MM.1S (cell line): ENCODE results near the gene DIP2C.

Experiments used
- DNase-seq: peaks from one replicate; pipeline ENCODE4 v3.0.0-alpha.2; 2015
- H2AFZ ChIP-seq: fragments of 300-600 bp; sonication (generic); 2 replicates; pipeline ENCODE4 v1.6.0; 2016; ENCODE audit warnings: antibody characterized with exemption, low read length
- H3F3A ChIP-seq: fragments of 300-600 bp; sonication (generic); 2 replicates; pipeline ENCODE4 v1.6.1; 2016; ENCODE audit warnings: mild to moderate bottlenecking, antibody characterized with exemption, low read length, moderate library complexity, mixed read lengths; ENCODE audit not compliant: insufficient read depth
- H3K27ac ChIP-seq: fragments of 300-600 bp; sonication (generic); 2 replicates; pipeline ENCODE4 v1.5.1; 2016; ENCODE audit warnings: mild to moderate bottlenecking, low read length
- H3K27me3 ChIP-seq: fragments of 300-600 bp; sonication (generic); replicated peaks from 2 replicates; pipeline ENCODE4 v1.6.0; 2016; ENCODE audit warnings: low read length; ENCODE audit not compliant: insufficient read depth
- H3K36me3 ChIP-seq: fragments of 300-600 bp; sonication (generic); replicated peaks from 2 replicates; pipeline ENCODE4 v1.6.1; 2016; ENCODE audit warnings: mild to moderate bottlenecking, low read length, mixed read lengths; ENCODE audit not compliant: insufficient read depth
- H3K4me1 ChIP-seq: fragments of 300-600 bp; sonication (generic); 2 replicates; pipeline ENCODE4 v1.6.1; 2016; ENCODE audit warnings: low read length, mixed read lengths
- H3K4me2 ChIP-seq: fragments of 300-600 bp; sonication (generic); 2 replicates; pipeline ENCODE4 v1.6.0; 2016; ENCODE audit warnings: low read depth, low read length
- H3K4me3 ChIP-seq: fragments of 300-600 bp; sonication (generic); 2 replicates; pipeline ENCODE4 v1.5.1; 2016; ENCODE audit warnings: low read length, mixed read lengths
- H3K79me2 ChIP-seq: fragments of 300-600 bp; sonication (generic); 2 replicates; pipeline ENCODE4 v1.6.1; 2016; ENCODE audit warnings: mixed run types, low read length, mixed read lengths
- H3K9ac ChIP-seq: fragments of 300-600 bp; sonication (generic); 2 replicates; pipeline ENCODE4 v1.6.1; 2016; ENCODE audit warnings: low read length, mixed read lengths
- H3K9me2 ChIP-seq: fragments of 300-600 bp; sonication (generic); replicated peaks from 2 replicates; pipeline ENCODE4 v1.6.1; 2016; ENCODE audit warnings: mild to moderate bottlenecking, low read length, mixed read lengths; ENCODE audit not compliant: insufficient read depth
- H3K9me3 ChIP-seq: fragments of 300-600 bp; sonication (generic); replicated peaks from 2 replicates; pipeline ENCODE4 v1.6.1; 2016; ENCODE audit warnings: mild to moderate bottlenecking, low read length, mixed read lengths; ENCODE audit not compliant: insufficient read depth
- H4K20me1 ChIP-seq: fragments of 300-600 bp; sonication (generic); 2 replicates; pipeline ENCODE4 v1.6.1; 2016; ENCODE audit warnings: mild to moderate bottlenecking, low read length, moderate library complexity, mixed read lengths; ENCODE audit not compliant: insufficient read depth
- CTCF ChIP-seq: fragments of 300-600 bp; sonication (generic); IDR thresholded peaks from 2 replicates; pipeline ENCODE4 v1.5.1; 2016; ENCODE audit warnings: antibody characterized with exemption, low read length, mixed read lengths
- EZH2 ChIP-seq: fragments of 300-600 bp; sonication (generic); optimal IDR thresholded peaks from 2 replicates; pipeline ENCODE3; 2017; ENCODE audit warnings: low read depth, mild to moderate bottlenecking, antibody characterized with exemption, low read length, mixed read lengths
- EZH2phosphoT487 ChIP-seq: fragments of 300-600 bp; sonication (generic); IDR thresholded peaks from 2 replicates; pipeline ENCODE4 v1.6.1; 2018; ENCODE audit warnings: antibody characterized with exemption, low read length

Gene DIP2C

GRCh38 chr10:469947-470338 is 219.5 kb downstream of the DIP2C start:
- no peak for DNase-seq
- H3K27ac ChIP-seq: no peak overlapping the region
- TF ChIP-seq EZH2phosphoT487 (no peak), CTCF (no peak), EZH2 (no peak)
- no peak overlapping the region for H2AFZ ChIP-seq
- no peak overlapping the region for H3K4me2 ChIP-seq
- H3K4me1 ChIP-seq: no peaks in the 10 kb centered on the region
- no peaks in the 10 kb centered on the region for H4K20me1 ChIP-seq
- H3K36me3 ChIP-seq: no peaks in the 10 kb centered on the region; the same call in 1 of the 2 replicates
- H3K9me2 ChIP-seq: no peaks in the 10 kb centered on the region
- no peak overlapping the region for H3K9ac ChIP-seq
- no peaks in the 10 kb centered on the region for H3F3A ChIP-seq
- H3K27me3 ChIP-seq: no peaks in the 10 kb centered on the region
- no peak overlapping the region for H3K4me3 ChIP-seq
- H3K79me2 ChIP-seq: no peaks in the 10 kb centered on the region
- H3K9me3 ChIP-seq: no peaks in the 10 kb centered on the region

- Histone ChIP-seq H4K20me1 (no peaks in the 10 kb centered on the region), H3K9ac (no peak overlapping the region), H3K4me1 (no peaks in the 10 kb centered on the region), H3F3A (no peaks in the 10 kb centered on the region), H3K27me3 (no peaks in the 10 kb centered on the region), H3K27ac (no peak overlapping the region), H2AFZ (no peak overlapping the region), H3K36me3 (no peaks in the 10 kb centered on the region), H3K9me3 (no peaks in the 10 kb centered on the region), H3K9me2 (no peaks in the 10 kb centered on the region), H3K4me2 (no peak overlapping the region), H3K4me3 (no peak overlapping the region), H3K79me2 (0 out of 2 replicates have a peak, but pooled peaks cover 5% of the 10 kb centered on the region)
- no peak for DNase-seq
- TF ChIP-seq CTCF: no peak
- no peak for TF ChIP-seq EZH2
- no peak for TF ChIP-seq EZH2phosphoT487
These were observed 229.7 kb downstream of the DIP2C start for GRCh38 chr10:459743-460142.

- Histone ChIP-seq H3K4me3 (no peak overlapping the region), H3K79me2 (no peaks in the 10 kb centered on the region), H3K4me1 (peaks cover 7% of the 10 kb centered on the region)
These were observed 231.0 kb downstream of the DIP2C start for GRCh38 chr10:458421-458851.

More at GRCh38 chr10:458421-458851, 231.0 kb downstream of the DIP2C start:
- H3K36me3 ChIP-seq: no peaks in the 10 kb centered on the region
- no peaks in the 10 kb centered on the region for H3K9me3 ChIP-seq
- no peak overlapping the region for H3K4me2 ChIP-seq
- no peak overlapping the region for H2AFZ ChIP-seq
- TF ChIP-seq EZH2 (no peak), CTCF (no peak), EZH2phosphoT487 (no peak)
- no peaks in the 10 kb centered on the region for H4K20me1 ChIP-seq
- H3K9ac ChIP-seq: no peak overlapping the region
- no peaks in the 10 kb centered on the region for H3F3A ChIP-seq
- no peaks in the 10 kb centered on the region for H3K27me3 ChIP-seq
- H3K27ac ChIP-seq: no peak overlapping the region
- H3K9me2 ChIP-seq: no peaks in the 10 kb centered on the region
- no peak for DNase-seq
